Measurements from ENCODE around the gene ADORA2A.

Gene ADORA2A

DNA sequence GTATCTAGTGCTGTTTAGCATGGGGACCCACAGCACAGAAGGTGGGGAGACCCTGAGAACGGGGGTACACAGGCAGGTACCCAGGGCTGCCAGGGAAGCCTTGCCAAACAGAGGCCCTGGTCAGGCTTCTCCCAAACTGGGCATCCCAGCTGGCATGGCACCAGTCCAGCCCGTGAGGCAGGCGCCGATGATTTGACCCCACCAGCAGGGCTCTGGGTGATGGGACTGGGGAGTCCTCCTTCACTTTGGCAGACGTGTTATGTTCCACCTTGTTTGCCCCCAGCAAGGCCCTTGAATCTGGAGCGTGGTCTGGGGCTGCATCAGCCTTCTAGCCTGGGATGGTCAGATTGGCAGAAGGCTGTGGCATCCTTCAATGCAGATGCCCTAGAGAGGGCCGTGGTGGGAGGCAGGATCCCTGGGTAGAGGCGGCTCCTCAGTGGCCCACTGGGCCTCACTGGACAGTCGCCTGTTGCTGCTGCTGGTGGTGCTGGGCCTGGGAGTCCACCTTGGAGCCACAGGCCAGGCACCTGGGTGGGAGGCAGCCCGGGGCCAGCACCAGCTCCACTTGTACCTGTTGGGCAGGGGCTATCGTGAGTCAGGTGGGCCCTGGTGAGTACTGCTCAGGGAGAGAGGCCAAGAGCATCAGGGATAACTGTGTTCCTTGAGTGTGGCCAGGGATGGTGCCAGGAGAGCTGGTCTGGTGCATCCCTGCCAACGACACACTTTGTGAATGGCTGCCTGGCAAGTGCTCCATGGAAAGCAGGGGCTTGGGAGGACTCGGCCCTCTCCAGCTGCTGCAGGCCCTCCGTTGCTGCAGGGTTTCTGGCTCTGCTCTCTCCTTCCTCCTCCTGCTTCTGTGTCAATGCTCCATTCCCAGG is 3.3 kb downstream of the ADORA2A start:
- no peak for DNase-seq (ENCODE audit: low spot score)
- TF ChIP-seq, protein P1, sequence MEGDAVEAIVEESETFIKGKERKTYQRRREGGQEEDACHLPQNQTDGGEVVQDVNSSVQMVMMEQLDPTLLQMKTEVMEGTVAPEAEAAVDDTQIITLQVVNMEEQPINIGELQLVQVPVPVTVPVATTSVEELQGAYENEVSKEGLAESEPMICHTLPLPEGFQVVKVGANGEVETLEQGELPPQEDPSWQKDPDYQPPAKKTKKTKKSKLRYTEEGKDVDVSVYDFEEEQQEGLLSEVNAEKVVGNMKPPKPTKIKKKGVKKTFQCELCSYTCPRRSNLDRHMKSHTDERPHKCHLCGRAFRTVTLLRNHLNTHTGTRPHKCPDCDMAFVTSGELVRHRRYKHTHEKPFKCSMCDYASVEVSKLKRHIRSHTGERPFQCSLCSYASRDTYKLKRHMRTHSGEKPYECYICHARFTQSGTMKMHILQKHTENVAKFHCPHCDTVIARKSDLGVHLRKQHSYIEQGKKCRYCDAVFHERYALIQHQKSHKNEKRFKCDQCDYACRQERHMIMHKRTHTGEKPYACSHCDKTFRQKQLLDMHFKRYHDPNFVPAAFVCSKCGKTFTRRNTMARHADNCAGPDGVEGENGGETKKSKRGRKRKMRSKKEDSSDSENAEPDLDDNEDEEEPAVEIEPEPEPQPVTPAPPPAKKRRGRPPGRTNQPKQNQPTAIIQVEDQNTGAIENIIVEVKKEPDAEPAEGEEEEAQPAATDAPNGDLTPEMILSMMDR (IDR thresholded peaks at IDR 0.05; ENCODE audit: extremely low read depth, missing control alignments) = no peak

DNA sequence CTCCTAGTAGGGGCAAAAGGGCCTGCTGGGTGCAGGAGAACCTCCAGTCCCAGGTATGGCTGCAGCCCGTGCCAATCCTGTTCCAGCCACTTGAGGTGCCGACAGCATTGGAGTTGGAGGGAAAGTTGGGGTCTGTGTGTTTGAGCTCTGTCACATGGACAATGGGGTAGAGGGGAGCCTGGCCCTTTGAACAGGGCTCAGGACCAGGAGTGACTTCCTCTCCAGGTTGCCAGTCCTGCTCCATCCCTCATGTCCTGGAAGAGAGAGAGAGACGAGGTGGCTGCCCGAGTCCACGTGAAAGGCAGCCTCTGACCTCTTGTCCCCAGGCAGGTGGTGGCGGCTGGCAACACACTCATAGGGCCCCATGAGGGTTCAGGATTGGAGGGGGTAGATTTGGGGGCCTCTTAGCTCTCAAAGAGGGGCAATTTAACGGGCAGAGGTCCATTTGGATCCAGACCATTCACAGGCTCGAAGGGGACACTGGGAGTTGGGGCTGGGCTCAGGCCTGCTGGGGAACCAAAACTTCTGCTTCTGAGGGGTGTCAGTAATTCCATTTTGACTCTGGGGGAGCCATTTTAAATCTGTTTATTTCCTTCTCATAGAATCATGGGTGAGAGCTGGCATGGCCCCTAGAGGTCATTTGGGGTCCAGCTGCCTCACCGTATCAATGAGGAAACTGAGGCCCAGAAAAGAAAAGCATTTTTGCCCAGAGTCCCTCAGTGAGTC is 4.1 kb downstream of the ADORA2A start:
- DNase-seq (ENCODE audit: low spot score) = no peak
- TF ChIP-seq, protein P1 (IDR thresholded peaks at IDR 0.05; ENCODE audit: extremely low read depth, missing control alignments) = no peak

DNA sequence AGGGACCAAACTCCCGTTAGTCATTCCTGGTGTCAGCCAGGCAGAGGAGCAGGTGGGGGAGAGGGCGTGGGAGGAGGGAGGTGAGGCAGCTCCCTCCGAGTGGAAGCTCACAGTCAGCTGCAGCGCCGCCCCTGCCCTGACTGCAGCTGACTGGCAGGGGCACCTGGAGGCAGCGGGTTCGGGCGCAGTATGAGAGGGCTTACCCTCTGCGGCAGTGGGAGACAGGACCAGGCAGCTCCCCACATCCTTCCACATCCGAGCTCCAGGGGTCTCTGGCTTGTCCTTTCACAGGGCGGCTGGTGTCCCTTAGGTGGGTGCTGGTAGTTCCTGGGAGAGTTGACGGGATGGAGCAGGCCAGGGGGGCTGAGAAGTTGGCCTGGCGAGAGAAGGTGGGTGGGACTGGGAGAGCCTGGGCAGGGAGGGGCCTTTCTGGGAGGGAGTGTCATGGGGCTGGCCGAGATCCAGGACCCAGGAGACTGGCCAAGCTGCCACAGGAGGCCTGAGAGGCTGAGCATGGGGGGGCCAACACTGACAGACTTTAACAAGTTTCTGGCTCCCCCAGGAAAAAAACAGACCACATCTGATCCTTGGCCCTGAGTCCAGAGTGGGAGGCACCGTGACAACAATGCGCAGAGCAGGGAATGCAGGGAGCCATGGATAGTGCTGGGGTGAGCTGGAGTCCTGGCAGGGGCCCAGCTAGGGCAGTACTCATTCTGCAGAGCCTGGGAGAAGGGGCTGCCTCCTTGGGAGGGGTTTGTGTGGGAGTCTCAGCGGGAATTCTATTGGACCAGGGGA is 4.9 kb downstream of the ADORA2A start:
- TF ChIP-seq, protein P1 (IDR thresholded peaks at IDR 0.05; ENCODE audit: extremely low read depth, missing control alignments) = no peak
- no peak for DNase-seq (ENCODE audit: low spot score)

DNA sequence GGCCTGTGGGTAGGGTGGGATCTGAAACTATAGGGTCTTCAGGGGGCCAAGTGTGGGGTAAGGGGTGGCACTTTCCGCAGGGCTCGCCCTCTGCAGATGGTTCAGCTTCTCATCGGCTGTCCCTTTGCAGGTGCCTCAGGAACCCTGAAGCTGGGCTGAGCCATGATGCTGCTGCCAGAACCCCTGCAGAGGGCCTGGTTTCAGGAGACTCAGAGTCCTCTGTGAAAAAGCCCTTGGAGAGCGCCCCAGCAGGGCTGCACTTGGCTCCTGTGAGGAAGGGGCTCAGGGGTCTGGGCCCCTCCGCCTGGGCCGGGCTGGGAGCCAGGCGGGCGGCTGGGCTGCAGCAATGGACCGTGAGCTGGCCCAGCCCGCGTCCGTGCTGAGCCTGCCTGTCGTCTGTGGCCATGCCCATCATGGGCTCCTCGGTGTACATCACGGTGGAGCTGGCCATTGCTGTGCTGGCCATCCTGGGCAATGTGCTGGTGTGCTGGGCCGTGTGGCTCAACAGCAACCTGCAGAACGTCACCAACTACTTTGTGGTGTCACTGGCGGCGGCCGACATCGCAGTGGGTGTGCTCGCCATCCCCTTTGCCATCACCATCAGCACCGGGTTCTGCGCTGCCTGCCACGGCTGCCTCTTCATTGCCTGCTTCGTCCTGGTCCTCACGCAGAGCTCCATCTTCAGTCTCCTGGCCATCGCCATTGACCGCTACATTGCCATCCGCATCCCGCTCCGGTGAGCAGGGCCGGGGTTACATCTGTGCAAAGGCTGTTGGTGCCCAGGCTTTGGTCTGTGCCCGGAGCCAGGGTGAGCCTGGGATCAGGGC is 5.8 kb downstream of the ADORA2A start:
- TF ChIP-seq, protein P1 (IDR thresholded peaks at IDR 0.05; ENCODE audit: extremely low read depth, missing control alignments) = no peak
- no peak for DNase-seq (ENCODE audit: low spot score)

DNA sequence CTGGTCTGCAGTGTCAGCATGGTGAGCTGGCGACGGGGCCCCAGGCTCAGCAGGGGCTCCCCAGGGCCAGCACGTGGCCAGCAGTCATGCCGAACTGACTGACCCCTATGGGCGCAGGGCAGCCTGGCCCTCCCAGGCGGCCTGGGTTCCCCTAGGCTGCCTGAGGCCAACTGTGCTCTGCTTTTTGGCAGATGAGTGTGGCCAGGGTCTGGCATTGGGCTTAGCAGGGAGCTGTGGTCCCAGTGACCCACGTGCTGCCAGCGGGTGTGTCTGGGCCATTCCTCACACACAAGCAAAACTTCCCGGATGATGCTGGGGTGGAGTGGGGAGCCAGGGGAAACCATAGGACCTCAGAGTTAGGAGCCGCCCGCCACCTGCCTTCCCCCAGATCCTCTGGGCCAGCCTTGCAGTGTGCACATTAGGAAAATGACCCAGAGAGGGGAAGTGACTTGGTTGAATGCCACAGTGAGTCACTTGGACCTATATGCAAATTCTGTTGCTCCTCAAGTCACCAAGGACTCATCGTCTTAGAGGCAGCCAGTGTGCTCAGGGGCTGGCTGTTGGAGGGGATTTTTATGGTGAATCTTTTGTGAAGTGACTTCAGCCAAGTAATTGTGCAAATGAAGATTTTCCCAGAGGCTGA is 6.5 kb downstream of the ADORA2A start:
- peak; percentile 90 for DNase-seq (ENCODE audit: low spot score)
- TF ChIP-seq, protein P1 (IDR thresholded peaks at IDR 0.05; ENCODE audit: extremely low read depth, missing control alignments) = no peak

DNA sequence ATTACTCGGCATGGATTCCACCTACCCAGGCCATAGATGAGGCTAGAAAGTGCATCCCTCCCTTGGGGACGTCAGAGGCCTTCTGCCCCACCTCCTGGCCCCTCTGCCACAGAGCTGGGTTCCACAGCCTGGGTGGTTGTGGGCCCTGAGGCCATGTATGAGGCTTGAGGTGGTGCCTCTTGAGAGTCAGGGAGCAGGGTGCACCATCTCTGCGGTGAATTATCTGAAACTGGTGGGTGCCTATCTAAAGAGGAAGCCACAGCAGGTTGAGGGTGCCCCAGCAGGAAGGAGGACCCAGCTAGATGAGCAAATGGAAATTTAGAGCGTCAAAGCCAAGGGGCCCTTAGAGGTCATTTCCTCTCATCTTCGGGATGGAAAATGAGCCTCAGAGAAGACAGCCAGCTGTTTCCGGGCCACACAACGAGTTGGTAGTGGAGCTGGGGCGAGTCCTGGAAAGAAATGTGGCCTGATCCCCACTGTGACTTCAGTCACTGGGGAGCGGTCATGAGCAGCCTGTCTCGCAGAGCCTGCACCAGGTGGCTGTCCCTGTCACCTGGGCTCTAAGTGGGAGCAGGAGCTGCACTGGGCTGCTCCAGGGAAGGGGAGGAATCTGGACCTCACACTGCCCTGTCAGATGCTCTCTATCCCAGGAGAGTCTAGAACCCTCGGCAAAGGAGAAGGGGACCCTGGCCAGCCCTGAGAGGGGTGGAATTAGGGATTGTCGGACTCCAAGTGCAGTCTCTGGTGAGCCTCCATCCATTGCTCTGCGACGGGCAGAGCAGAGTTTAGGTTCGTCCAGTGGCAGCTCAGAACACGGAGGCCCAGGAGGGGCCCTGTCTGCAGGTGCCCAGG is 7.3 kb downstream of the ADORA2A start:
- DNase-seq (ENCODE audit: low spot score) = peak; percentile 88
- TF ChIP-seq, protein P1 (IDR thresholded peaks at IDR 0.05; ENCODE audit: extremely low read depth, missing control alignments) = no peak
